Measurements from ENCODE around the gene RPS6KB2.

GRCh38 chr11:67468456-67468758, 40.1 kb downstream of the RPS6KB2 start:
- TF ChIP-seq CTCF (conservative IDR thresholded peaks at IDR 0.05; ENCODE audit: low read depth, low read length): no peak
- no peak for TF ChIP-seq EZH2 (IDR thresholded peaks at IDR 0.05; ENCODE audit: borderline replicate concordance, low read depth, low read length, poor library complexity, severe bottlenecking)
